Fibroblast of gingiva (primary cell): ENCODE results near the gene NUP155.
"Not testable (repeated sequence)": the region's sequence is repeated elsewhere in the genome, so short reads cannot be mapped to it uniquely, and the experiment has no call there.

Source experiments
- DNase-seq: peaks from one replicate; pipeline ENCODE4 v3.0.0-alpha.2; 2011; ENCODE audit warnings: low read depth

The NUP155 gene

DNA sequence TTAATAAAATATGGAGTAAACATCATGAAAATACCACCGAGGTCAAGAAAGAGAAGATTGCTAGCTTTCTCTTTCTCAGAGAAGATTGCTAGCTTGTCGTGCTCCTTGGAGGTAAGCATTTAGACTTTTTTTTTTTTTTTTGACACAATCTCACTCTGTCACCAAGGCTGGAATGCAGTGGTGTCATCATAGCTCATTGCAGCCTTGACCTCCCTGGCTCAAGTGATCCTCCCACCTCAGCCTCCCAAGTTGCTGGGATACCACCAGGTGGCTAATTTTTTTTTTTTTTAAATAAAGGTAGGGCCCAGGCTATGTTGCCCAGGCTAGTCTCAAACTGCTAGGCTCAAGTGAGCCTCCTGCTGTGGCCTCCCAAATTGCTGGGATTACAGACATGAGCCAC is 95.4 kb downstream of the NUP155 start:
- no peak for DNase-seq

DNA sequence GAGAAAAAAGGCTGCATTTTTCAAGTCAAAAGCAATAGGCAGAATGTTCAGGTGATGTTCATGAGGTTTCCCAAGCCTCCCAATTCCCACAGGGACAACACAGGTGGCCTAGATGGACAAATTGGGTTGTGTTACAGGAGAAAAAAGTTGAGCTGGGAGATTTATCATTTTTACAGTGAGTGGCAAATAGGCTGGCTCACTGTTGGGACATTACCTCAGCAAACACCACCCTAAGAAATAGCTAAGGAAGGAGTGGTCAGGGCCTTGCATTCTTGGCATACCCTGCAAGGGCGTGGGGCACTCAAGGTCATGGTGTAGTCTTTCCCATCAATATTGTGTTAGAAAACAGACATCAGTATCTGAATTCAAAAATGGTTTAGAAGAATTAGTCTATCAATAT is 98.4 kb downstream of the NUP155 start:
- peak; percentile 3 for DNase-seq

- DNase-seq = not testable (repeated sequence)
These were observed 102.8 kb downstream of the NUP155 start for GRCh38 chr5:37268100-37268499.

DNA sequence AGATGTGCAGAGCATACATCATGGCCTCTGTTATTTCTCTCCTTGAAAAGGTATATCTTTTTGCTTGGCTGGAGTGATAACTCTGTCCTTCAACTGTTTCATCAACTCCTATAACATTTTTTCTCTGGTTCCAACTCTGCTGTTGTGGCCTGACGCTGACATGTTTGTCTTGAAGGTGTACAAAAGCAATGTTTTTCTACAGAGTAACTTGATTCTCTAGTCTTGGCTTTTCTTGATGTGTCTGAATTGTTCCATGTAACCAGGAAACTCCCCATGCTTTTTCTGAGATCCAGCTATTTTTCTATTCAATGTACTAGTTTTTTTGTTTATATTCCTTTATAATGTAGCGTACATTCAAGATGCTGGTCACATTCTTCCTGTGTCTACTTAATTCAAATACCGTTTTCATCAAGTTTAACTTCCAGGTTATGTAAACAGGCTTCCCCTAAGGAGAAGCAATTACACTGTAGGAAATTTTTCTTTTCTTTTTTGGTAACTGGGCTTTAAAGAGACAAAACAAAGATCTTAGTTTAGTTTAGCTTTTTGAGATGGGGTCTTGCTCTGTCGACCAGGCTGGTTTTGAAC is 115.0 kb downstream of the NUP155 start:
- no peak for DNase-seq

- DNase-seq = no peak
These were observed 116.3 kb downstream of the NUP155 start for GRCh38 chr5:37254581-37254980.

- no peak for DNase-seq
These were observed 119.2 kb downstream of the NUP155 start for GRCh38 chr5:37251665-37252064.

DNA sequence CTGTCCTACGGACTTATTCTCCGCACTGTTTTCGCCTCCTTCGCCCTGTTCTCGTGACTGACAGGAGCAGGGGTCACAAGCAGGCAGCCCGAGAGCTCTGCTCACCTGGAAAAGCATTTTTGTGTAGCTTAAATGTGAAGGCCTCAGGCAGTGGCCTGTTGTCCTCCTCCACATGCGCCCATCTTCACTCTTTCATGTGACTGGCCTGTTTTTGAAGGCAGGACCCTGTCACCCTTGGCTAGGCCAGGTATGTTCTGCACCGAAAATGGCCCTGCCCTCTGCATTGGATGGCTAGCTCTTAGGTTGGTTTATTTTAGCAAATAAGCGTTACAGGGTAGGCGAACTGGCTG is 121.1 kb downstream of the NUP155 start:
- DNase-seq = no peak

DNA sequence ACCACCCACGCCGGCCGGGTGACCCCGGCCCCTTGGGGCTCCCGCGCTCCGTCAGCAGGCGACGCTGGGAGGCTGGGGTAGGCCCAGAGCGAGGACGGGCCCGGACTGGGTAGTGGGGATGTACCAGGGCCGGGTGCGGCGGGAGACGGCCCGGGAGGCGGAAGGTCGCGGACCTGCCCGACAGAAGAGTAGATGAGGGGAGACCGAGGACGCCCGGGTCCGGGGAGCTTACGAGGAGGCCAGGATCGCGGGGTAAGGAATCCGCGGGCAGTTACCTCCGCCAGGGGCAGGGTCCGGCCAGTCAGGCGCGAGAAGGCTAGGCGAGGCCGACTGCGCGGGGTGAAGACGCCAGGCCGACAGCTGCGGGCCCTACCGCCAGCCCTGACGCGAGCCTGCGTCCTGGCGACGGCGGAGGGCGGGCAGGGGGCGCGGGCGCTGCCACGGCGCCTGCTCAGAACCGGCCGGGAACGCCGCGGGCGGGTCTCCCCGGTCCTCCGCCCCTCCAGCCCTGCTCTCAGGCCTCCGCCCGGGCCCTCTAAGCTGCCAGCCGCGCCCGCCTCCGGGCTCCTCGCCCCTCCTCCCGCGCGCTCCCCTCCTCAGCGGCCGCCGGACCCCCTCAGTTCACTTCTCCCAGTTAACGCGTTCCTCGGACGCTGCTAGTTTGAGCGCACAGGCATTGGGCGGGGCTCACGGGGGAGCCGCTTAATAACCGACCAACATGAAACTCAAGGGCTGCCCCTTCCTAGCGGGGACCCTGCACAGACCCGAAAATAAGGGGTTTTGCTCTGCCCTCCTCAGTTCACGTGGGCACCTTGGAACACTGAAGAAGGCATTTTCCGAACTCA is 121.7 kb downstream of the NUP155 start, which contains the start of gene CPLANE1:
CPLANE1 (minus strand) TSS at position 407 of the 845 bp plus-strand sequence. CDS start 1,678 bp downstream, outside the sequence.
- DNase-seq = peak; percentile 85

- no peak for DNase-seq
These were observed 122.4 kb downstream of the NUP155 start for GRCh38 chr5:37248421-37248969.

DNA sequence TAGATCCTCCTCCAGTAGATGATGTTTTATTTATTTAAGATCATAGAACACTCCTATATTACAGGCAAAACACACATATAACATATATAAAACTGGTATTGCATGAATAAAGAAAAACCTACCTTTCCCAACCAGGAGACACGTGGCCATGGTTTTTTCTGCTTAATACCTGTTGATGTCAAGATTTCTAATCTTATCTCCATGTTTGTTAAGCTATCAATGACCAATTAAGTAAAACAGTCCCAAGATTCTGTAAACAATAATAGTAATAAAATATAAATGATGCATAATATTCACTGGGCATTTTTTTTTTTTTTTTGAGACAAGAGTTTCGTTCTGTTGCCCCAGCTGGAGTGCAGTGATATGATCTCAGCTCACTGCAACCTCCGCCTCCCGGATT is 123.4 kb downstream of the NUP155 start:
- DNase-seq = no peak

- no peak for DNase-seq
These were observed 123.9 kb downstream of the NUP155 start for GRCh38 chr5:37247036-37247435.
